Ureter (tissue), 1 donor: ENCODE data around the gene SPACA4. TPM values are rescaled to one million over a fixed set of nuclear protein-coding genes. Genes with fewer than 3 reads are reported as not detected.

Experiments
- DNase-seq: peaks from one replicate; pipeline ENCODE4 v3.0.0-alpha.2; 2020; ENCODE audit warnings: low spot score
- total RNA-seq: library from RNA; stranded (reverse); gene quantifications from one replicate; pipeline ENCODE4 v1.2.4, GENCODE V29; 2023
- donor health status: DM: yes; HTN: yes; CAD: no.

Gene SPACA4
- total RNA-seq, 1 donor from 2014 or later, result not detected

- DNase-seq, result no peak
Observed at GRCh38 chr19:48646722-48647216, 40.2 kb downstream of the SPACA4 start.

- DNase-seq, result no peak
Observed at GRCh38 chr19:48648134-48648533, 41.6 kb downstream of the SPACA4 start.

- DNase-seq, result no peak
Observed at GRCh38 chr19:48650974-48651682, 44.6 kb downstream of the SPACA4 start.

DNA sequence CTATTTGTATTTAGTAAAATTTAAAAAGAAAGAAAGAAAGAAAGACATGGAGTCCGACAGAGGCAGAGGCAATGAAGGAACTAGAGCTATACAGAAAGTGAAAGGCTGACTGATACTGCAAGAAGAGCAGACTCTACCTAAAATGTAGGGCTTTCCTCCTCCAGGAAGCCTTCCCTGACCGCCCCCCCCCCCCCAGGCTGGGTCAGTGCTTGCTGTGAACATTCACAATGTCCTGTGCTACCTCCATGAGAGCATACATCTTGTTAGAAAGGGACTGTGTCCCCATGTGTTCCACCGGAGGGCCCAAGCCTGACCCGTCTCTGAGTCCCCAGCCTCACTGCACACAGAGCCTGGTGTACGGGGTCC, 45.1 kb downstream of the SPACA4 start:
- no peak for DNase-seq

DNA sequence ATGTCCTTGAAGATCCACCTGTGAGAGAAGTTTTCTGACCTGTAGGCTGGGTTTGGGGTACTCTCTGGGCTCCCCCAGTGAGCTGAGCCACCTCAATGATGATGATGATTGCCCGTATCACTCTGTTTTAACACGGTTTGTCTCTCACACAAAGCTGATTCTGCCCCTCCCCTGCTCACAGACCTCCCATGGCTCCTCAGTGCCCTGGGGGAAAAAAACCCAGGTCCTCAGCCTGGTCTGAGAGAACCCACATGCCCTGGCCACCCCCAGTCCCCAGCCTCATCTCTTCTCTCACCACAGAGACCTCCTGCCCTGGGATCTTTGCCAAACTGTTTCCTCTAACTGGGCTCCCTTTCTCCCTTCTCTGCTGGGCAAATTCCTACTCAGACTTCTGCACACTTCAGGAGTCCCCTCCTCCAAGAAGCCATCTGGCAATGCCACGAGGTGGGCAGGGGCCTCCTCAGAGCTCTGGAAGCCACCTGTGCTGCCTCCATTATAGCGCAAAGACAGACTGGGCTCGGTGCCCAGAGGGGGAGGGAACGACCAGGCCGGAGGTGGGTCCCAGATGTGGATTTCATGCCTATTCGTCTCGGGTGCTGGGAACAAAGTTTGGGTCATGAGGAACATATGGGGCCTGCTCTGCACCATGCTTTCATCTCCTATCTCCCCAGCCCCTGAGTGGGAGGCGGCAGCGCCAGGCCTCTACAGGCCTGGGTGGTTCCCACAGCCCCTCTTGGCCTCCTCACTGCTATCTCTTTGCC, 47.9 kb downstream of the SPACA4 start:
- no peak for DNase-seq

- no peak for DNase-seq
Observed at GRCh38 chr19:48656840-48657474, 50.4 kb downstream of the SPACA4 start.

Other genes with a start within 250 kb of the SPACA4 start
- 6.7 TPM for gene TMEM143, start 242.8 kb upstream of the SPACA4 start, total RNA-seq
- not detected for gene SYNGR4, start 242.4 kb upstream of the SPACA4 start, total RNA-seq
- 146 TPM for gene KDELR1, start 215.2 kb upstream of the SPACA4 start, total RNA-seq
- gene GRIN2D, start 213.1 kb upstream of the SPACA4 start, total RNA-seq, result 0.86 TPM
- 43.6 TPM for gene GRWD1, start 160.8 kb upstream of the SPACA4 start, total RNA-seq
- gene KCNJ14, start 151.2 kb upstream of the SPACA4 start, total RNA-seq, result 1.5 TPM
- 61.6 TPM for gene CYTH2, start 137.4 kb upstream of the SPACA4 start, total RNA-seq
- 5.1 TPM for gene LMTK3, start 94.9 kb upstream of the SPACA4 start, total RNA-seq
- gene SULT2B1, start 54.6 kb upstream of the SPACA4 start, total RNA-seq, result 1.6 TPM
- gene FAM83E, start 8.3 kb downstream of the SPACA4 start, total RNA-seq, result 12.7 TPM
- gene RPL18, start 12.4 kb downstream of the SPACA4 start, total RNA-seq, result 1,575 TPM
- 27.6 TPM for gene SPHK2, start 12.8 kb downstream of the SPACA4 start, total RNA-seq
- 12.7 TPM for gene DBP, start 30.6 kb downstream of the SPACA4 start, total RNA-seq
- 9.6 TPM for gene CA11, start 39.4 kb downstream of the SPACA4 start, total RNA-seq
- gene NTN5, start 66.3 kb downstream of the SPACA4 start, total RNA-seq, result 1.0 TPM
- gene FUT2, start 89.2 kb downstream of the SPACA4 start, total RNA-seq, result 35.4 TPM
- gene MAMSTR, start 113.0 kb downstream of the SPACA4 start, total RNA-seq, result 2.2 TPM
- gene RASIP1, start 133.9 kb downstream of the SPACA4 start, total RNA-seq, result 21.2 TPM
- 0.91 TPM for gene IZUMO1, start 140.2 kb downstream of the SPACA4 start, total RNA-seq
- gene FUT1, start 145.9 kb downstream of the SPACA4 start, total RNA-seq, result 5.0 TPM
- not detected for gene FGF21, start 148.8 kb downstream of the SPACA4 start, total RNA-seq
- 170 TPM for gene BCAT2, start 204.3 kb downstream of the SPACA4 start, total RNA-seq
- 24.4 TPM for gene HSD17B14, start 229.7 kb downstream of the SPACA4 start, total RNA-seq